GM10266 (cell line): Measurements from ENCODE around the gene ERAP2.

ENCODE experiments used
- DNase-seq: peaks from one replicate; pipeline ENCODE4 v3.0.0; 2012; ENCODE audit errors: extremely low spot score
- CTCF ChIP-seq: IDR thresholded peaks from 2 replicates; pipeline ENCODE4 v1.5.1; 2012; ENCODE audit warnings: mild to moderate bottlenecking, low read depth; ENCODE audit not compliant: control insufficient read depth, insufficient read depth; ENCODE audit errors: missing control alignments

The ERAP2 gene

GRCh38 chr5:96940586-96940985 lies 64.3 kb downstream of the ERAP2 start:
- DNase-seq: no peak

GRCh38 chr5:96941140-96941539 lies 64.8 kb downstream of the ERAP2 start:
- no peak for TF ChIP-seq CTCF
- DNase-seq: no peak

More at GRCh38 chr5:96940586-96940985, 64.3 kb downstream of the ERAP2 start:
- no peak for TF ChIP-seq CTCF

DNA sequence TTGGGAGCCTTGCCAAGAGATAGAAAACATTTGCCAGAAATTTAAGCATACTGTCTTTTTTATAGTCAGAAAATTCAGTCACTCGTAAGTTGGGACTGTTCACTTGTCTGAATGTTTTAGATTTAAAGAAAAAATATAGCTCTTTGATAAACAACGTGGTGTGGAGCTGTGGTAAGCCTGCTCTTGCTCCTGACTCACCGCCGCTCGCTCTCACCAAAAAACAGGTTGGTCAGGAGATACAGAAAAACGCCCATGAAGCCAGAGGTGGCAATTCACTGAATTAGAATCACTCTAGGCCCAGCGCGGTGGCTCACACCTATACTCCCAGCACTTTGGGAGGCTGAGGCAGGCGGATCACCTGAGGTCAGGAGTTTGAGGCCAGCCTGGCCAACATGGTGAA lies 65.8 kb downstream of the ERAP2 start:
- no peak for TF ChIP-seq CTCF

DNA sequence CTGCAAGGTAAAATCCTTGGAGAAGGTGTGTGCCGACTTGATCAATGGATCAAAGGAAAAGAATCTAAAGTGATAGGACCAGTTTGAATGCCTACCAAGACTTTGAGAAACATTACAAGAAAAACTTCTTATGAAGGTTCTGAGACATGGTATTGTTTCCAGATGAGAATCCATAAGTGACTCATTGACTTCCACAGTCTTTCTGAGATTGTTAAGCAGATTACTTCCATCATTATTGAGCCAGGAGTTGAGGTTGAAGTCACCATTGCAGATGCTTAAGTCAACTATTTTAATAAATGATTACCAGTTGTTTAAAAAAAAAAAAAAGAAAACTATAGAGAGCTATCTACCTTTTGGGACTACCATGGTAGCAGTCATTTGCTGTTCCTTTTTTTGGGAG lies 66.6 kb downstream of the ERAP2 start:
- TF ChIP-seq CTCF: no peak
- DNase-seq: no peak

More for the DNA sequence above, 65.8 kb downstream of the ERAP2 start:
- DNase-seq: no peak

DNA sequence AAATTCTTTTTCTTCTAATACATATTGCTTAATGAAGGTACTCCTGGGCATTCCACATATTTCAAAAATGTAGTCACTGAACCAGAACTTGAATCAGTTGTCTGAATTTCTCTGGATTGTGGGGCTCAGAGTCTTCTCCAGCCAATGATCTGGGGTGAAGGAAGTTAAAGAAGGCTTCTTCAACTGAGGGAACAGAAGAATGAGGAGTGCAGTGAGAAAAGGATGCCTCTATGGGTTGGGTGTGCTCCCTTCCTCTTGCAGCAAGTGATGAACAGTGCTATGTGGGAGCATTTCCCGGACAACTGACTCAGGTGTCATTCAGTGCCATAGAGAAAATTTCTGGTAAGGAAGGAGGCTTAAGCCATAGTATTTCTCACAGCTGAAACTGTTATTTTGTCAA lies 67.5 kb downstream of the ERAP2 start:
- DNase-seq: no peak
- TF ChIP-seq CTCF: no peak

DNA sequence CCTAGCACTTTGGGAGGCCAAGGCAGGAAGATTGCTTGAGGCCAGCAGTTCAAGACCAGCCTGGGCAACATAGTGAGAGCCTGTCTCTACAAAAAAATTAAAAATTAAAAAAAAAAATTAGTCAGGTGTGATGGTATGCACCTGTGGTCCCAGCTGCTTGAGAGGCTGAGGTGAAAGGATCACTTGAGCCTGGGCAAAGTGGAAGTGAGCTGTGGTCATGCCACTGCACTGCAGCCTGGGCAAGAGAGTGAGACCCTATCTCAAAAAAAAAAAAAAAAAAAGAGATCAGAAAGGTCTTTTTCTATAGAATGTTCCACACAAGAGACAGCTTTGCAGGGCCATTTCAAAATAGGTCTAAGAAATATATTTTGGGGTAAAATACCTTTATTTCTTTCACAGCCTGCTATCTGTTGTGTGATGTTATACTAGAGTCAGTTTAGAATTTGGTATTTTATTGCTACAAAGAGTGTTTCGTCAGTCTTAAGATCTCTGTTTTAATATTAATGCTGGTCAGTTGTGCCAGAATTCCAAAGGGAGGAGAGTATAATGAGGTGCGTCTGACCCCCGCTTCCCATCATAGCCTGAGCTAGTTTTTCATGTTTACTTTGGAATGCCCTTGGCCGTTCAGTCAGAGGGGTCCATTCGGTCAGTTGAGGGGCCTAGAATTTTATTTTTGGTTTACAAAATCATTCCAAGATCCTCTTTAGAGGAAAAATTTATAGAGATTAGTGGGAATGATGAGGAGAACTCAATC lies 69.0 kb downstream of the ERAP2 start:
- DNase-seq: no peak
- no peak for TF ChIP-seq CTCF

DNA sequence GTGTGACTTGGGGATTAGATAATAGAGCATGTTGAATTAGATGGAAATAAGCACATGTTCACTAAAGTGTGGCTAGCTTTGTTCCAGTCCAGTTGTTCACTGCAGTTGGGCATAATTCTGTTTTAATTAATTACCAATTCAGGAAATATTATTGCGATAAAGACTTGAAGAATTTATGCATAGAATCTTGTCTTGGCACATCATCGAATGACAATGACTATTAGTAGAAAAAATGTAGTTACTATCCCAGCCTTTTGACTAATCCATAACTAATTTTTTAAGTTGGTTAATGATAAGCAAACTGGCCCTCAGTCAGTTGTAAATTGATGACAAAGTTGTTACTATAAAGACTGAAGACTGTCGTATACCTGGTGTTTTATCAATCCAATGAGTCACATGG lies 70.1 kb downstream of the ERAP2 start:
- TF ChIP-seq CTCF: no peak
- no peak for DNase-seq
